ENCODE results near the gene PRKCA. TPM values are rescaled to one million over a fixed set of nuclear protein-coding genes. Genes with fewer than 3 reads are reported as not detected.
A peak's percentile ranks its signal among the peaks of the same experiment; 100 is the strongest.

The PRKCA gene
- total and polyA plus RNA-seq, 2 experiments from 2014 or later = 6.4 to 35.4 TPM

GRCh38 chr17:66533572-66533971, 231.2 kb downstream of the PRKCA start:
- H3K4me2 ChIP-seq = peak overlapping the region; percentile 46; the same call in 1 of the 2 replicates

DNA sequence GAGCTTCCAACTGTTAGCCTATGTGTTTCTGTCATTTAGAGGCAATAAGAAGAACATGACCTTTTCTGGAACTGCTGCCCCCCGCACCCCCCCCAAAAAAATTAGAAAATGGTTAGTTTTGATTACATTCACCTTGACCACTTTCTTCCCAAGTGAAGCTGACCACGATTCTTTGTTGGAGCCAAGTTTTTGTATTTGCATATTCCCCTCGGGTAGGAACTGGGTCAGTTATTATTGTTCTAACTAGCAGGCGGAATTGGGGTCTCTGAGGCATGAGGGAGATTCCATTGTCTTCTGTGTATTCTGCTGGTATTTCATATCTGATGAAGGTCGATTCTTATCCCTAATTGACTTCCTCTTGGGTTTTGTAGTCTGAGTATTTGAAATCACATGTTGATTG, 231.6 kb downstream of the PRKCA start:
- H4K20me1 ChIP-seq (replicated peaks; ENCODE audit: insufficient read depth) = no peaks in the 10 kb centered on the region
- H3K4me3 Mint-ChIP-seq = no peak overlapping the region
- no peaks in the 10 kb centered on the region for H3K9me3 Mint-ChIP-seq
- H3K27ac ChIP-seq (ENCODE audit: low read depth) = peak overlapping the region; percentile 70; the same call in 1 of the 2 replicates
- peak overlapping the region; percentile 46; the same call in 1 of the 2 replicates for H3K4me2 ChIP-seq
- 0 out of 2 replicates have a peak, but pooled peaks cover 6% of the 10 kb centered on the region for H3K79me2 ChIP-seq (replicated peaks; ENCODE audit: insufficient read depth)
- H3K36me3 ChIP-seq (ENCODE audit: insufficient read depth) = no peaks in the 10 kb centered on the region
- H3F3A ChIP-seq (replicated peaks; ENCODE audit: low read depth) = no peaks in the 10 kb centered on the region
- H3K27me3 Mint-ChIP-seq (ENCODE audit: insufficient read depth, low read depth, poor library complexity) = peaks cover 10% of the 10 kb centered on the region
- H3K4me1 Mint-ChIP-seq = peaks cover 53% of the 10 kb centered on the region
- no peak overlapping the region for H3K27ac Mint-ChIP-seq
- H3K9me2 ChIP-seq (ENCODE audit: insufficient read depth) = 0 out of 2 replicates have a peak, but pooled peaks cover 4% of the 10 kb centered on the region
- no peaks in the 10 kb centered on the region for H3K36me3 Mint-ChIP-seq (ENCODE audit: low read depth)
- no peak for ATAC-seq
- peaks cover 31% of the 10 kb centered on the region for H3K4me1 ChIP-seq (ENCODE audit: insufficient read depth)
- no peak overlapping the region for H2AFZ ChIP-seq
- no peak for DNase-seq (ENCODE audit: low spot score)
- H3K4me3 ChIP-seq = no peak overlapping the region
- H3K27me3 ChIP-seq (ENCODE audit: insufficient read depth) = no peaks in the 10 kb centered on the region
- no peak for TF ChIP-seq ZNF114 (CRISPR knock-in tag; IDR thresholded peaks at IDR 0.05)
- TF ChIP-seq, protein P1, sequence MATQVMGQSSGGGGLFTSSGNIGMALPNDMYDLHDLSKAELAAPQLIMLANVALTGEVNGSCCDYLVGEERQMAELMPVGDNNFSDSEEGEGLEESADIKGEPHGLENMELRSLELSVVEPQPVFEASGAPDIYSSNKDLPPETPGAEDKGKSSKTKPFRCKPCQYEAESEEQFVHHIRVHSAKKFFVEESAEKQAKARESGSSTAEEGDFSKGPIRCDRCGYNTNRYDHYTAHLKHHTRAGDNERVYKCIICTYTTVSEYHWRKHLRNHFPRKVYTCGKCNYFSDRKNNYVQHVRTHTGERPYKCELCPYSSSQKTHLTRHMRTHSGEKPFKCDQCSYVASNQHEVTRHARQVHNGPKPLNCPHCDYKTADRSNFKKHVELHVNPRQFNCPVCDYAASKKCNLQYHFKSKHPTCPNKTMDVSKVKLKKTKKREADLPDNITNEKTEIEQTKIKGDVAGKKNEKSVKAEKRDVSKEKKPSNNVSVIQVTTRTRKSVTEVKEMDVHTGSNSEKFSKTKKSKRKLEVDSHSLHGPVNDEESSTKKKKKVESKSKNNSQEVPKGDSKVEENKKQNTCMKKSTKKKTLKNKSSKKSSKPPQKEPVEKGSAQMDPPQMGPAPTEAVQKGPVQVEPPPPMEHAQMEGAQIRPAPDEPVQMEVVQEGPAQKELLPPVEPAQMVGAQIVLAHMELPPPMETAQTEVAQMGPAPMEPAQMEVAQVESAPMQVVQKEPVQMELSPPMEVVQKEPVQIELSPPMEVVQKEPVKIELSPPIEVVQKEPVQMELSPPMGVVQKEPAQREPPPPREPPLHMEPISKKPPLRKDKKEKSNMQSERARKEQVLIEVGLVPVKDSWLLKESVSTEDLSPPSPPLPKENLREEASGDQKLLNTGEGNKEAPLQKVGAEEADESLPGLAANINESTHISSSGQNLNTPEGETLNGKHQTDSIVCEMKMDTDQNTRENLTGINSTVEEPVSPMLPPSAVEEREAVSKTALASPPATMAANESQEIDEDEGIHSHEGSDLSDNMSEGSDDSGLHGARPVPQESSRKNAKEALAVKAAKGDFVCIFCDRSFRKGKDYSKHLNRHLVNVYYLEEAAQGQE (IDR thresholded peaks at IDR 0.05; ENCODE audit: unreplicated experiment) = no peak
- no peak for TF ChIP-seq NANOG (IDR thresholded peaks at IDR 0.05; ENCODE audit: borderline replicate concordance)
- TF ChIP-seq JUNB (IDR thresholded peaks at IDR 0.05; ENCODE audit: unreplicated experiment) = no peak
- TF ChIP-seq CREB1 (CRISPR knock-in tag; IDR thresholded peaks at IDR 0.05; ENCODE audit: low read depth) = no peak
- no peak for TF ChIP-seq ZNF462 (CRISPR knock-in tag; IDR thresholded peaks at IDR 0.05)
- no peak for TF ChIP-seq EZH2phosphoT487 (IDR thresholded peaks at IDR 0.05; ENCODE audit: unreplicated experiment)

More at GRCh38 chr17:66533572-66533971, 231.2 kb downstream of the PRKCA start:
- Mint-ChIP-seq H3K4me1 (peaks cover 53% of the 10 kb centered on the region), H3K36me3 (ENCODE audit: low read depth) (no peaks in the 10 kb centered on the region), H3K9me3 (no peaks in the 10 kb centered on the region), H3K27me3 (ENCODE audit: insufficient read depth, low read depth, poor library complexity) (peaks cover 10% of the 10 kb centered on the region), H3K27ac (peak overlapping the region; percentile 65), H3K4me3 (no peak overlapping the region)
- Histone ChIP-seq H4K20me1 (replicated peaks; ENCODE audit: insufficient read depth) (no peaks in the 10 kb centered on the region), H3K36me3 (ENCODE audit: insufficient read depth) (no peaks in the 10 kb centered on the region), H3K27ac (ENCODE audit: low read depth) (peak overlapping the region; percentile 70), H3K79me2 (replicated peaks; ENCODE audit: insufficient read depth) (0 out of 2 replicates have a peak, but pooled peaks cover 6% of the 10 kb centered on the region), H3K27me3 (ENCODE audit: insufficient read depth) (no peaks in the 10 kb centered on the region), H3F3A (replicated peaks; ENCODE audit: low read depth) (no peaks in the 10 kb centered on the region), H3K9me2 (ENCODE audit: insufficient read depth) (0 out of 2 replicates have a peak, but pooled peaks cover 4% of the 10 kb centered on the region), H3K4me1 (ENCODE audit: insufficient read depth) (peaks cover 31% of the 10 kb centered on the region), H3K4me3 (no peak overlapping the region), H2AFZ (no peak overlapping the region)
- peak; percentile 75 for DNase-seq (ENCODE audit: low spot score)
- peak; percentile 88 for ATAC-seq
- TF ChIP-seq, protein P2, sequence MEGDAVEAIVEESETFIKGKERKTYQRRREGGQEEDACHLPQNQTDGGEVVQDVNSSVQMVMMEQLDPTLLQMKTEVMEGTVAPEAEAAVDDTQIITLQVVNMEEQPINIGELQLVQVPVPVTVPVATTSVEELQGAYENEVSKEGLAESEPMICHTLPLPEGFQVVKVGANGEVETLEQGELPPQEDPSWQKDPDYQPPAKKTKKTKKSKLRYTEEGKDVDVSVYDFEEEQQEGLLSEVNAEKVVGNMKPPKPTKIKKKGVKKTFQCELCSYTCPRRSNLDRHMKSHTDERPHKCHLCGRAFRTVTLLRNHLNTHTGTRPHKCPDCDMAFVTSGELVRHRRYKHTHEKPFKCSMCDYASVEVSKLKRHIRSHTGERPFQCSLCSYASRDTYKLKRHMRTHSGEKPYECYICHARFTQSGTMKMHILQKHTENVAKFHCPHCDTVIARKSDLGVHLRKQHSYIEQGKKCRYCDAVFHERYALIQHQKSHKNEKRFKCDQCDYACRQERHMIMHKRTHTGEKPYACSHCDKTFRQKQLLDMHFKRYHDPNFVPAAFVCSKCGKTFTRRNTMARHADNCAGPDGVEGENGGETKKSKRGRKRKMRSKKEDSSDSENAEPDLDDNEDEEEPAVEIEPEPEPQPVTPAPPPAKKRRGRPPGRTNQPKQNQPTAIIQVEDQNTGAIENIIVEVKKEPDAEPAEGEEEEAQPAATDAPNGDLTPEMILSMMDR (conservative IDR thresholded peaks at IDR 0.05; ENCODE audit: low read depth in 2 of 2) = peak in 1 of 2 experiments; percentile 15; a peak in 1 of 4 replicates
- no peak for TF ChIP-seq NANOG (IDR thresholded peaks at IDR 0.05; ENCODE audit: borderline replicate concordance)
